Measurements from ENCODE around the gene TET3.

- no peak for TF ChIP-seq CTCF (conservative IDR thresholded peaks at IDR 0.05)
- TF ChIP-seq EZH2 (IDR thresholded peaks at IDR 0.05; ENCODE audit: low read depth), result no peak
Measured at GRCh38 chr2:73970850-73971471, 13.7 kb upstream of the TET3 start.
